Activated CD4-positive, alpha-beta memory T cell treated with anti-CD3 and anti-CD28 coated beads, Interleukin-2, amount 10 ng/mL, durations not matched to agents 7 days and 5 days (primary cell): Measurements from ENCODE around the gene PTPRU. TPM values are rescaled to one million over a fixed set of nuclear protein-coding genes. Genes with fewer than 3 reads are reported as not detected.
A peak's percentile ranks its signal among the peaks of the same experiment; 100 is the strongest.
"Not testable (repeated sequence)": the region's sequence is repeated elsewhere in the genome, so short reads cannot be mapped to it uniquely, and the experiment has no call there.

ENCODE experiments used
- CTCF ChIA-PET: fragments of 350-600 bp; sonication (Branson Sonifier 250); formaldehyde crosslinking; loops from one replicate; lab custom pipeline; 2021; ENCODE audit warnings: antibody characterized with exemption, inconsistent platforms; lab: Charles Lee
- POLR2A ChIA-PET: fragments of 350-600 bp; sonication (Branson Sonifier 250); formaldehyde crosslinking; loops from one replicate; lab custom pipeline; 2021; ENCODE audit warnings: antibody characterized with exemption; lab: Charles Lee
- DNase-seq: peaks from one replicate; pipeline ENCODE4 v3.0.0-alpha.2; 2020
- H3K27ac Mint-ChIP-seq: one replicate; pipeline ENCODE4 v1.8.0; 2021; ENCODE audit warnings: mild to moderate bottlenecking, mixed read lengths
- H3K27me3 Mint-ChIP-seq: one replicate; pipeline ENCODE4 v1.8.0; 2021; ENCODE audit warnings: mixed read lengths
- H3K36me3 Mint-ChIP-seq: one replicate; pipeline ENCODE4 v1.8.0; 2021; ENCODE audit warnings: low read depth, mixed read lengths
- H3K4me1 Mint-ChIP-seq: one replicate; pipeline ENCODE4 v1.8.0; 2021; ENCODE audit warnings: mixed read lengths
- H3K4me3 Mint-ChIP-seq: one replicate; pipeline ENCODE4 v1.8.0; 2021; ENCODE audit warnings: mild to moderate bottlenecking, mixed read lengths
- H3K9me3 Mint-ChIP-seq: one replicate; pipeline ENCODE4 v1.8.0; 2021; ENCODE audit warnings: mixed read lengths
- total RNA-seq, 2 experiments: library from RNA; stranded (reverse); gene quantifications; one replicate each; pipeline ENCODE4 v1.2.3, GENCODE V29; 2021

PTPRU gene
- total RNA-seq, 2 experiments from 2014 or later: 0.13 to 0.68 TPM

DNA sequence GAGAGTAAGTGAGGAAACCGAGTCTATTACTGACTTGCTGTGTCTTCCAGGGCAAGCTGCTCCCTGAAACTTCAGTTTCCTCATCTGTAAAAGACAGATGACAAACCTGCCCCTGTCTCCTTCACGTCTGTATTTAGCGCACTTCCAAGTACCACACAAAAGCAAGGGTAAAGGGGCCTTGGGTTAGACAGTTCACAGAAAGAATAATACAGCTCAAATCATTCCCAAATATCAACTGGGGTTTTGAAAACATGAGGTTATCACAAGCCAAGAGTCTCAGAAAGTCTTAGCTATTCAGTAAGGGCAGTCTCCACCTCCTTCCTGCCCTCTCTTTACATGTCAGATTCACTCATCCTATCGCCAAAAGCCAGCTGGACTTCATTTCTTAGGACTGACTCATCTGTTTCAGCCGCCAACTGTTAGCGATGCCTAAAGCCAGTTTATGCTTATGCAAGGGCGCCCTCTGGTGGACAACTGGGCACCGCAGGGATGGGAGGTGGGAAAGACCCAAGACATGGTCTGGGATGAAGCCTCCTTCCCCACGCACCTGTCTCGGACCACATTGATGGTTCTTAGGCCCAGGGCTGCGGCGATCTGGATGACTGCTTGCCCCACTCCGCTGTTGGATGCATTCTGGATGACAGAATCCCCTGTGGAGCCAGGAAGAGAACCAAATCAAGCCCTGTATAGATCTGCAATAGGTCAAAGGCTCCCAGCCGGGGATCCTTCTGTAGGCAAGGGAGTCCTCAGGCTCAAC lies 33.6 kb upstream of the PTPRU start:
- H3K27ac Mint-ChIP-seq: no peak overlapping the region
- no peaks in the 10 kb centered on the region for H3K27me3 Mint-ChIP-seq
- H3K4me3 Mint-ChIP-seq: no peak overlapping the region
- CTCF ChIA-PET: interaction anchor here (0.6 to 8.5 kb wide), 42 partner anchors 9 to 562 kb away, joined by 3 to 171 read pairs (median 4); partner anchors contain the start of genes EPB41, SRSF4 and TMEM200B
- no peaks in the 10 kb centered on the region for H3K9me3 Mint-ChIP-seq
- peaks cover 6% of the 10 kb centered on the region for H3K4me1 Mint-ChIP-seq
- H3K36me3 Mint-ChIP-seq: peaks cover 6% of the 10 kb centered on the region
- POLR2A ChIA-PET: interaction anchor here (0.9 to 3.6 kb wide), 6 partner anchors 20 to 621 kb away, joined by 3 to 34 read pairs (median 4); partner anchors contain the start of genes RNU11, SRSF4 and TMEM200B
- peak; percentile 90 for DNase-seq

- DNase-seq: no peak
- H3K4me1 Mint-ChIP-seq: no peaks in the 10 kb centered on the region
- ChIA-PET POLR2A (no interaction called here), CTCF (interaction anchor here (1.9 kb wide), 1 partner anchor 27 kb away, joined by 5 read pairs; the partner anchor contains the start of gene SRSF4)
- H3K27ac Mint-ChIP-seq: no peak overlapping the region
- no peak overlapping the region for H3K4me3 Mint-ChIP-seq
- no peaks in the 10 kb centered on the region for H3K27me3 Mint-ChIP-seq
- H3K9me3 Mint-ChIP-seq: no peaks in the 10 kb centered on the region
- H3K36me3 Mint-ChIP-seq: peaks cover 5% of the 10 kb centered on the region
Measured at GRCh38 chr1:29208442-29208841, 27.9 kb upstream of the PTPRU start.

- Mint-ChIP-seq H3K27me3 (no peaks in the 10 kb centered on the region), H3K4me1 (no peaks in the 10 kb centered on the region), H3K27ac (no peak overlapping the region), H3K4me3 (no peak overlapping the region), H3K9me3 (no peaks in the 10 kb centered on the region), H3K36me3 (peaks cover 5% of the 10 kb centered on the region)
- POLR2A ChIA-PET: no interaction called here
- CTCF ChIA-PET: no interaction called here
- DNase-seq: no peak
Measured at GRCh38 chr1:29209173-29209572, 27.1 kb upstream of the PTPRU start.

- no peak for DNase-seq
- Mint-ChIP-seq H3K4me3 (no peak overlapping the region), H3K27me3 (no peaks in the 10 kb centered on the region), H3K27ac (peak overlapping the region; percentile 22), H3K36me3 (peaks cover 8% of the 10 kb centered on the region), H3K4me1 (no peaks in the 10 kb centered on the region), H3K9me3 (no peaks in the 10 kb centered on the region)
- ChIA-PET CTCF (no interaction called here), POLR2A (no interaction called here)
Measured at GRCh38 chr1:29210278-29211085, 25.8 kb upstream of the PTPRU start.

DNA sequence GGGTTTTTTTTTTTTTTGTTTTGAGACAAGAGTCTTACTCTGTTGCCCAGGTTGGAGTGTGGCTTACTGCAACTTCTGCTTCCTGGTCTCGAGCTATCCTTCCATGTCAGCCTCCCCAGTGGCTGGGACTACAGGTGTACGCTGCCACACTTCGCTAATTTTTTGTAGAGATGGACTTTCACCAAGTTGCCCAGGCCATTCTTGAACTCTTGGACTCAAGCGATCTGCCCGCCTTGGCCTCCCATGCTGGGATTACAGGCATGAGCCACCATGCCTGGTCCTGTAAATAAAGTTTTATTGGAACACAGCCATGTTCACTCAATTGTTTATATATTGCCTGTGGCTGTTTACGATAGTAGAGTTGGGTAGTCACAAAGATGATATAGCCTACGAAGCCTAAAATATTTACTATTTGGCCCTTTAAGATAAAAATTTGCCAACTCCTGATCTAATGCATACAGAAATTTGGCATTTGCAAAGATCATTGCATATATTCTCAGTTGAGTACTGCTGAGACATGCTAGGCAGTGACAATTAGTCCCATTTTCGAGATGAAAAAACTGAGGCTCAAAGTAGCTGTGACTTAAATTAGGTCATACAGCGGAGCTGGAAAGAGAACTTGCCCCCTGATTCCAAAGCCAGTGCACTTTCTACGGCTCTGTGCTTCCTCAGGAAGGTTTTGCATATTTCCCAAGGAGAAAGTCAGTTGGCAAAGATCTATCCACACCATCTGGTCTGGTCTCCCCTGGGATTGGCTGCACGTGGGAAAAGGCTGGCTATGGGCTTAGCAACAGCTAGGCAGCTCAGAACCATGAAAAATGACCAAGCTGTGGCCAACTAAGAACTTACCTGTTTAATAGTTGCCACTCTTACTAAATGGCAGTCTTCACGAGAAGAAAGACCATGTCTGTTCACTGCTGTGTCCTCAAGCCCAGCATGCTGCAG lies 25.0 kb upstream of the PTPRU start:
- Mint-ChIP-seq H3K4me1 (no peaks in the 10 kb centered on the region), H3K27me3 (no peaks in the 10 kb centered on the region), H3K27ac (no peak overlapping the region), H3K4me3 (no peak overlapping the region), H3K9me3 (no peaks in the 10 kb centered on the region), H3K36me3 (peaks cover 8% of the 10 kb centered on the region)
- ChIA-PET POLR2A (interaction anchor here (0.5 kb wide), 1 partner anchor 326 kb away, joined by 3 read pairs; no protein-coding TSS in a partner anchor), CTCF (interaction anchor here (2.3 kb wide), 1 partner anchor 8 kb away, joined by 12 read pairs; no protein-coding TSS in a partner anchor)
- no peak for DNase-seq

DNA sequence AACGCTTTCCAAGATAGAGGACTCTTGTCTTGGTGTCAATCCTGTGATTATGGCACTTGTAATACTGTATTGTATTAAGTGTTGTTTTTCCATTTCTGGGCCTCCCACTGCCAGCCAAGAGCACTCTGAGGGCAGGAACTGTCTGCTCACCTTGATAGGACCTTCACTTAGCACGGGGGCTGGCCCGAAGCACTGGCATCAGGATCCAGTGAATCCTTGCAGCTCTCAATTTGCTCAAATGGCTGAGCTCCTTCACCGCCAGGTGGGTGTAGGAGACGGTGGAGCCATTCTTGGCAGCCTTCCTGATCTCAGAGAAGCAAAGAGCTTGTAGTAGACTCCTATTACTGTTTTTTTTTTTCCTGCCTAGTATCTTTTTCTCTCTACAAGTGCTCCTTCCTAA lies 23.3 kb upstream of the PTPRU start:
- no peaks in the 10 kb centered on the region for H3K4me1 Mint-ChIP-seq
- H3K27me3 Mint-ChIP-seq: no peaks in the 10 kb centered on the region
- no peaks in the 10 kb centered on the region for H3K9me3 Mint-ChIP-seq
- no peak overlapping the region for H3K27ac Mint-ChIP-seq
- H3K36me3 Mint-ChIP-seq: peaks cover 8% of the 10 kb centered on the region
- ChIA-PET POLR2A (no interaction called here), CTCF (interaction anchor here (2.3 kb wide), 1 partner anchor 10 kb away, joined by 12 read pairs; no protein-coding TSS in a partner anchor)
- H3K4me3 Mint-ChIP-seq: no peak overlapping the region
- DNase-seq: no peak

- Mint-ChIP-seq H3K27me3 (no peaks in the 10 kb centered on the region), H3K27ac (no peak overlapping the region), H3K36me3 (peaks cover 6% of the 10 kb centered on the region), H3K4me3 (no peak overlapping the region), H3K4me1 (no peaks in the 10 kb centered on the region), H3K9me3 (no peaks in the 10 kb centered on the region)
- ChIA-PET POLR2A (interaction anchor here (1.6 kb wide), 1 partner anchor 12 kb away, joined by 5 read pairs; no protein-coding TSS in a partner anchor), CTCF (no interaction called here)
- DNase-seq: no peak
Measured at GRCh38 chr1:29217633-29218032, 18.7 kb upstream of the PTPRU start.

- no peaks in the 10 kb centered on the region for H3K9me3 Mint-ChIP-seq
- peaks cover 4% of the 10 kb centered on the region for H3K36me3 Mint-ChIP-seq
Measured at GRCh38 chr1:29218223-29218622, 18.1 kb upstream of the PTPRU start.

GRCh38 chr1:29221296-29221695 lies 15.0 kb upstream of the PTPRU start:
- CTCF ChIA-PET: no interaction called here
- Mint-ChIP-seq H3K36me3 (no peaks in the 10 kb centered on the region), H3K9me3 (no peaks in the 10 kb centered on the region), H3K27me3 (no peaks in the 10 kb centered on the region), H3K27ac (no peak overlapping the region), H3K4me3 (no peak overlapping the region), H3K4me1 (no peaks in the 10 kb centered on the region)
- DNase-seq: no peak
- POLR2A ChIA-PET: no interaction called here

More at GRCh38 chr1:29218223-29218622, 18.1 kb upstream of the PTPRU start:
- Mint-ChIP-seq H3K4me1 (no peaks in the 10 kb centered on the region), H3K4me3 (no peak overlapping the region), H3K27me3 (no peaks in the 10 kb centered on the region), H3K27ac (no peak overlapping the region)
- no peak for DNase-seq
- POLR2A ChIA-PET: interaction anchor here (1.6 kb wide), 1 partner anchor 12 kb away, joined by 5 read pairs; no protein-coding TSS in a partner anchor
- CTCF ChIA-PET: interaction anchor here (1.4 kb wide), 1 partner anchor 16 kb away, joined by 5 read pairs; no protein-coding TSS in a partner anchor

DNA sequence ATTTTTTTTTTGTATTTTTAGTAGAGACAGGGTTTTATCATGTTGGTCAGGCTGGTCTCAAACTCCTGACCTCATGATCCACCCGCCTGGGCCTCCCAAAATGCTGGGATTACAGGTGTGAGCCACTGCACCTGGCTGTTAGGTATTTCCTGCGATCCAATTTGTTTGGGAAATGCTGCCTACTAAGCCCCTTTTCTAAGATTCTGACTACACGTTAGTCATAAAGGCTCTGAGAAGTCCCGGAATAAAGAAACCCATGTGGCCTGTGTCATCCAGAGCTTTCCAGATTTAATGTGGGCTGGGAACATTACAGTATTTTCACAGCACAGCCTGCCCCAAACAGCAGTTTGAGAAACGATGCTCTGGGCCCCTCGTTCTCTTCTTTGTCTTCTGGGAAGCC lies 14.1 kb upstream of the PTPRU start:
- CTCF ChIA-PET, DNase-seq, H3K36me3 Mint-ChIP-seq, H3K4me3 Mint-ChIP-seq, H3K9me3 Mint-ChIP-seq, H3K27ac Mint-ChIP-seq, H3K4me1 Mint-ChIP-seq, POLR2A ChIA-PET, H3K27me3 Mint-ChIP-seq: not testable (repeated sequence)

DNA sequence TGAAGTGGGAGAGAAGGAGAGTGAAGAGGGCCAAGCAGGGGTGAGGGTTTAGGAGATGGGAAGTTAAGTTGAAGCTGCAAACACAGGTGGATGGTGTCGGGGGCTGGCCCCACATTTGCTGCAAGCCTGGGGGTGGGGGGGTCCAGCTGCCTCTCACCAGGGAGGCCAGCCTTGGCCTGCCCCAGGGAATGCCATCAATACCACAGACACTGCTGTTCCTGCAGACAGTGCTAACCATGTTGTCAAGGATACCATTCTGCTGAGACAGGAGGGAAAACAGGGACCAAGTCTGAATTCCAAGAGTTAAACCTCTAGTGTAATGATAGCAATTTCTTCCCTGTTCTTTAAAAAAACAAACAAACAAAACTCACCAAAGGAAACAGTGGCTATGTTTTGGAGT lies 13.6 kb upstream of the PTPRU start:
- DNase-seq: no peak
- CTCF ChIA-PET: no interaction called here
- no peaks in the 10 kb centered on the region for H3K27me3 Mint-ChIP-seq
- POLR2A ChIA-PET: no interaction called here
- no peak overlapping the region for H3K4me3 Mint-ChIP-seq
- H3K36me3 Mint-ChIP-seq: no peaks in the 10 kb centered on the region
- no peaks in the 10 kb centered on the region for H3K4me1 Mint-ChIP-seq
- H3K27ac Mint-ChIP-seq: no peak overlapping the region
- no peaks in the 10 kb centered on the region for H3K9me3 Mint-ChIP-seq

- CTCF ChIA-PET: interaction anchor here (0.7 kb wide), 1 partner anchor 753 kb away, joined by 3 read pairs; no protein-coding TSS in a partner anchor
- H3K4me3 Mint-ChIP-seq: no peak overlapping the region
- no peaks in the 10 kb centered on the region for H3K27me3 Mint-ChIP-seq
- no peak for DNase-seq
- no peak overlapping the region for H3K27ac Mint-ChIP-seq
- no peaks in the 10 kb centered on the region for H3K9me3 Mint-ChIP-seq
- H3K4me1 Mint-ChIP-seq: no peaks in the 10 kb centered on the region
- H3K36me3 Mint-ChIP-seq: no peaks in the 10 kb centered on the region
- POLR2A ChIA-PET: no interaction called here
Measured at GRCh38 chr1:29223521-29223920, 12.8 kb upstream of the PTPRU start.
